NCI-H748 (cell line): Measurements from ENCODE around the gene NDUFV2.

Experiments
- DNase-seq: peaks from one replicate; lab custom pipeline; 2025; ENCODE audit not compliant: unreplicated experiment; lab: John Stamatoyannopoulos, UW

The NDUFV2 gene

DNA sequence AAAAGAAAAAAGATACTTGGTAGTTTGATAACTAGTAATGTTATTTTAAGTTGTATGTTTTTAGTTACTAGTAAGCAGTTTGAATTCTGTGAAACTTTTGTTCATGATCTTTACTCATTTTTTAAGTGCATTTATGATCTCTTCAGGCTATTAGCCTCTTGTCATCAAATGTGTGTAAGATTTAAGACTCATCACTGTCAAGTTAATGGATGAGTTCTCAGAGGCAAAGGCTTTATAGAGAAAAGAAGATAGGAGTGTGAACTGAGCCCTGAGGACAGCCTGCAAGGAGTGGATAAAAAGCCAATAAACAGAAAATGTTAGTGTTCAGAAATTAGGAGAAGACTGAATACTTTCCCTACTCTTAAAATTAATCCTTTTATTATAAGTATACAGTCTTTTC lies 13.5 kb downstream of the NDUFV2 start:
- no peak for DNase-seq

DNA sequence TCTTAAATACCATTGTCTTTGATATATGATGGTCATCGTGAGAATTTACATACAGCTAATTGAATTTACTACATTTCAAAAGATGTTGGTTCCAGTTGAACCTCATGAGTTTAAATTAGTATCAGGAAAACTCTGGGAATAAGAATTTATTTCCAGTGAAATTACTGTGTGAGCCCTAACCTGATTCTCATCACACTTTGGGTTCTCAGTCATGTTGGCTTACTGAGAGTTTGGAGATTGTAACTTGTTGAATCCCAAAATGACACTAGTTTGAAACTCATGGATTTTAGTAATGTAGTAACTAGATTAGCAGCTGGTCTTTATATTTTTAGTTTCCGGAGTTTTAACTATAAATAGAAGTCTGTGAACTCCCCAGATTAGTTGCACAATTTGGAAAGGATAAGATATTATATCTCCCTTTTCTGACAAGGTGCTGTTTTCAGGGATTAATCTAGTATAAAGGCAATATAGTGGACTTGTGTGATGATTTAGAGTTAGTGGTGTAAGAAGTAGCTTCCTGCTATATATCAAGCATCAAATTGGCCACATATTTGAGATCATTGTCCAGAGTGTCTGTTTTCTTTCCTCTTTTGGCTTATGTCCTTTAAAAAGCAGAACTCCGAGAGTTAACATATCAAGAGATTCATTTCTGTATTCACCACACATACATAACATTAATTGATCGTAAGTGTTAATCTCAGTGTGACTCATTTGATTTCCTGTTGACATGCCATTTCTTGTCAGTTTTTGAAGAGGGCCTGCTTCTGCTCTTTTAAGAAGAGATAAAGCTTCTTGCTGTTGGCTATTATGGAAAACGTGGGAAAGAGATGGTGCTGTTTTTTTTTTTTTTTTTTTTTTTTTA lies 15.7 kb downstream of the NDUFV2 start:
- no peak for DNase-seq

DNA sequence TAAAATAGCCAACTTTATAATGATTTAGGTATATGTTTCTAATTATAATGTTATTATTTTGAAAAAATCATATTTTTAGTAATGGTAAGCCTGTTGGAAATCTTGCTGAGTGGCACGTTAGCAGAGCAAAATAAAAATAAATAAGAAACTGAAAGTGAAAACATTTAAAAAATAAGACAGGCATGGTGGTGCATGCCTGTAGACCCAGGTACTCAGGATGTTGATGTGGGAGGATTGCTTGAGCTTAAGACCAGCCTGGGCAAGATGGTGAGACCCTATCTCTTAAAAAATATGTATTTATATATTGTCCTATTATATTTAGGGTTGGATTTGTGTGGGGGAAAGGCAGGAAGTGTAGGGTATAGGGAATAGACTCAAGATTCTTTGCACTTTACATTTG lies 18.3 kb downstream of the NDUFV2 start:
- DNase-seq = no peak

DNA sequence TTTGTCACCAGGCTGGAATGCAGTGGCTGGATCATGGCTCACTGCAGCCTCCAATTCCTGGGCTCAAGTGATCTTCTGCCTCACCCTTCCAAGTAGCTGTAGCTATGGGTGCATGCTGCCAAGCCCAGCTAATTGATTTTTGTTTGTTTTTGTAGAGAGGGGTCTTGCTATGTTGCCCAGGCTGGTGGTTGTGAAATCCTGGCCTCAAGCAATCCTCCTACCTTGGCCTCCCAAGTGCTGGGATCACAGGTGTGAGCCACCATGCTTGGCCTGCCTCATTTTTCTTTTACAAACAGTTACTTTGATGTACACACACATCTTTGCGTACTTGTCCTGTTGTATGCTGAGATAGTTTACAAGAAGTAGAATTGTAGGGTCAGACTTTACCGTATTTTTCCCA lies 21.0 kb downstream of the NDUFV2 start:
- DNase-seq = no peak

DNA sequence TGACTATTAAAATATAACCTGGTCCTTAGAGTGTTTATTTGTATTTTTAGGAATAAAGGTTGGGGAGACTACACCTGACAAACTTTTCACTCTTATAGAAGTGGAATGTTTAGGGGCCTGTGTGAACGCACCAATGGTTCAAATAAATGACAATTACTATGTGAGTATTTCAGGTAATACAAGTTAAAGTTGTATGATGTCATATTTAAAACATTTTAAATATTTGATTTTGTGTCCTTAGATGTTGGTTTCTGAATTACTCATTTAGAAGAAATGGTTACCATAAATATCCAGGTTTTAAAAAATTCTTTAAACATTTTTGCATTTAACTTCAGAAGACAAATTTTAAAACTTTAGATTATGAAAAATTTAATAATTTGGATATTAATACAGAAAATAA lies 22.3 kb downstream of the NDUFV2 start:
- DNase-seq = no peak

DNA sequence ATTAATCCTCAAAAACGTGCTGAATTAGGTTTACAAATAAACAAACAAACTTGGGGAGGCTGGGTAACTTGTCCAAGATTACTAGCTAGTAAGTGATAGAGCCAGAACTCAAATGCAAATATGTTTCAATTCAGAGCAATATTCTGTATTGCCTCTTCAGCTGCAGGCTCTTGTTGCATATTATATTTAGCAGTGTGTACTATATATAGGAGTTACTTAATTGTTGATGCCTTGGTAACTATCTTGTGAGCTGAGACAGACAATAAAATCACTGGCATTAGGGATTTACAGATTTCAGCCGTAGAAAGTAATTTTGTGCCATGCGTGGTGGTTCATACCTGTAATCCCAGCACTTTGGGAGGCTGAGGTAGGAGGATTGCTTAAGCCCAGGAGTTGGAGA lies 23.8 kb downstream of the NDUFV2 start:
- no peak for DNase-seq

DNA sequence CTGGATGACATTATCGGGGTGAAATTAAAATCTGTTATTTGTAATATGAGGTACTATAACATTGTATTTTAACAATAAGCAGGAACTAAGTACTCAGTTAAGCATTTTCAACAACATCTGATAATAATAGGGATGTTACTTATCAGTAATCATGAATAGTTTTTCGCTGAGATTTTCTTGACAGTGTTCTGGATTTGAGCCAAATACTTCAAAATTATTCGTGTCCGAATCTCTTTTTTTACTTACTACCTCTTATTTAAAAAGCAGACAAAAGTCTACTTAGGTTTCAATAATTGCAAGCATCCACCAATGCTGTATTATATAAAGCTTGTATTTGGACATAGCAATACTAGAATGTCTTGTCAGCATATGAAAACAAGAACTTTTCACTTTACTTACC lies 27.7 kb downstream of the NDUFV2 start:
- DNase-seq = no peak

DNA sequence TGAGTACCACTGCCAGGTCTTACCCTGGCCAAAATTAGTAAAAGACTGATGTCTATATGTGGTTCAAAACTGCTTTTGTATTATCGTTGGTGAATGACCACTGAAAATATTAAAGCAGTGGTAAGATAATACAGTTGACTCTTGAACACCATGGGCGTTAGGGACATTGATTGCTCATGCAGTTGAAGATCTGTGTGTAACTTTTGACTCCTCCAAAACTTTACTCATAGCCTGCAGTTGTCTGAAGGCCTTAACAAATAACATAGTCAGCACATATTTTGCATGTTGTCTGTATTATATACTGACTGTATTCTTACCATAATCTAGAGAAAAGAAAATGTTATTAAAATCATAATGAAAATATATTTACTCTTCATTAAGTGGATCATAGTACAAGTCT lies 28.3 kb downstream of the NDUFV2 start:
- no peak for DNase-seq

DNA sequence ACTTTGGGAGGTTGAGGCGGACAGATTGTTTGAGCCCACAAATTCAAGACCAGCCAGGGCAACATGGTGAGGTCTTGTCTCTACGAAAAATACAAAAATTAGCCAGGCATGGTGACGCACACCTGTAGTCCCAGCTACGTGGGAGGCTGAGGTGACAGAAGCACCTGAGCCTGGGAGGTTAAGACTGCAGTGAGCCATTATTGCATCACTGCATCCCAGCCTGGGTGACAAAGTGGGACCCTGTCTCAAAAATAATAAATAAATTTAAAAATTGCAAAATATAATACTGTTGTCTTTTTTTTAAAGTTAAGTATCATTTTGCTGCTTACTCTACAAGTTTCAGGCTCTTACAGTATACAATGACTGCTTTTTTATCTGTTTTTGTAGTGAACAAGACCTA lies 30.1 kb downstream of the NDUFV2 start:
- no peak for DNase-seq

DNA sequence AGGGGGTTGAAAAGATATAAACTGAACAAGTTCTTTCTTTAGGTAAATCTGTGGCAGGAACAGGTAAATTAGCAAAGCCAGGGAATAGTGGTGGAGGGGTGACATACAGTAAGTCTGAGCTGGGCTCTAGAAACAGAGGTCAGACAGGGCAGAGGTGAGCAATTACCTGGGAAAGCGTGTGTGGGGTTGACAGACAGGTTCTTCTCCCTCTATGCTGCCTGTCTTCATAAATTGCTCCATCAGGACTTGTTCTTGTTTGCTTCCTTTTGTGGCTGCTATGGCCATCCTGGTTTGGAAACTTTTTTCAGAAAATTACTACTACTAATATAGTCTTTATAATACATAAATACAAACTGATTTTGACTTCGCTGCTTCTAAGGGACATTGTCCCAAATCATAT lies 30.7 kb downstream of the NDUFV2 start:
- no peak for DNase-seq

DNA sequence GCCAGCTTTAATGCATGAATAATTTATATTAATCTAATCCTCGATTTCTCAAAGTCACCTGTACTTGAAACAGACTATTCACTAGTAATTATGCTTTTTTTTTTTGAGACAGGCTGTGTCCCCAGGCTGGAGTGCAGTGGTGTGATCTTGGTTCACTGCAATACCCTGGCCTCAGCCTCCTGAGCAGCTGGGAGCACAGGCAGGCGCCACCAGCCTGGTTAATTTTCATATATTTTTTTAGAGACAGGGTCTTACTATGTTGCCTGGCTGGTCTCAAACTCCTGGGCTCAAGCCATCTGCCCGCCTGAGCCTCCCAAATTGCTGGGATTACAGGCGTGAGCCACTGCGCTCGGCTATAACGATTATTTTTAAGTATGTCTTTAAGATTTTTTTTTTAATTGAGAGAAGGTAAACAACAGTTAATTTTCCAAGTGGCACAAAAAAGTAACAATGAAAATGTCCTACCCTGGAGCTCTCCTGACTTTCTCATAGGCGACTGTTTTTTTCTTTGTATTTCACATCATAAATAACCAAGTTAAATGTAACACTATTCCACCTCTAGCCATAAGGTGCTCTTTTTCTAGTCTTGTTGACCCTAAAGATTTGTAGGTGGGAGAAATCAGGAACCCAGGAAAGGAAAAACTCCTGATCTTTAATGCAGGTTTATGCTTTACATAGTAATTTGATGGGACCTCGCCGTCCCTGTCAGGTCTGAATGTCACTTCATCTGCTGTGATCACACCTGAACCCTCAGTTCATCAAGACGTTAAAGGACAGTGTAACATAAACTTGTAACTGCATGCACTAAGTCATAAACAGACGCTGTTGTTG lies 32.8 kb downstream of the NDUFV2 start:
- DNase-seq = peak; percentile 31

DNA sequence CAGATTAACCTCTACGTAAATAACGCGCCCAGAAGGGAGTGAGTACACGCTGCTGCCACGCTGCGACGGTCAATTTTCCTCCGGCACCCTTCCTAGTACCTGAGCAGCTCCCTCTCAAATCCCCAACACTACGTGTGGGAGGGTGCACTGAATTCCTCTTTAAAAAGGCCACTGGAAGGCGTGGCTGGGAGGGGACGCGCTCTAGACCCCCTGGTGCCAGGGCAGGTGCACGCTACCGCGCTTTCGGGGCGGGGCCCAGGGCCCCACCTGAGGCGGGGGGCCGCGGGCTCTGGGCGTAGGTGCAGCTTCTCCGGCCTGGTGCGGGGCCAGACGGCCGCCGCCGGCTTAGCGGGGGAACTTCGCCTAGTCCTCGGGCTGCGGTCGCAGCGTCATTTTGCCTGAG lies 33.4 kb downstream of the NDUFV2 start:
- peak; percentile 94 for DNase-seq

DNA sequence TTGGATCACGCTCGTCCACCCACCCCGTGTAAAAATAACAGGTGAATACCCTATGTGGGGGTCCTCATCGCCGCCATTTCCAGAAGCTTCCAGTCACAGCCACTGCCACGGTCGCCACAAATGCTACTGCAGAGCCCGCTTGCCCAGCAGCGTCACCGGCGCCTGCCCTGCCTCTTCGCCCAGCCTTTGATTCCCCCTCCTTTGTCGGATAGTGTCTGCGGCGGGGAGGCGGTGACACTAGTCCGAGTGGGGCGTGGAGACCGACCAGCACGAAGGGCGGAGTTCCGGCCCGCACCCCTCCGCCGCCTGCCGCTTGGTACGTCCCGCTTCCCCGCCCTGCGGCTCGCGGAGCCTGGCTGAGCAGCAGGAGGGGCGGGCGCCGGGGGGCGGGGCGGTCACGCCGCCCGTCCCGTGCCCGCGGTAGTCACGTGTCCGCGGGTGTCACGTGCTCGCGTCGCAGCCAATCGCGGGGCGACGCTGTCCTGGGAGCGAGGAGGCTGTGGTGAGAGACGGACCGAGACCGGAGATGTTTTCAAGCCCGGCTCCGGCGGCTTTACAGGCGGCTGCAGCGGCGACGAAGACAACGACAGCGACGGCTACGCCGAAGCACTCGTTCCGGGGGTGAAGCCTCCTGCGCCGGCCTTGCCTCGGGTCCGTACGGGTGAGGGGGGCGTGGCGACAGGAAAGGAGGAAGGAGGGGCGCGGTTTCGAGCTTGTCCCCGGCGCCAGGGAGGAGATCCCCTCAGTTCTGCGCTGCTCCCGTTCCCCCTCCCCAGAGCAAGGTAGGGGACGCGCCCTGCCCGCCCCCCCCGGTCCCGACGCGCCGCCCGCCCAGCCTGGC lies 34.0 kb downstream of the NDUFV2 start, which contains the start of gene ANKRD12:
ANKRD12 (plus strand) TSS at position 467 of the 841 bp plus-strand sequence. CDS start 45,652 bp downstream, outside the sequence.
- DNase-seq = peak; percentile 99

DNA sequence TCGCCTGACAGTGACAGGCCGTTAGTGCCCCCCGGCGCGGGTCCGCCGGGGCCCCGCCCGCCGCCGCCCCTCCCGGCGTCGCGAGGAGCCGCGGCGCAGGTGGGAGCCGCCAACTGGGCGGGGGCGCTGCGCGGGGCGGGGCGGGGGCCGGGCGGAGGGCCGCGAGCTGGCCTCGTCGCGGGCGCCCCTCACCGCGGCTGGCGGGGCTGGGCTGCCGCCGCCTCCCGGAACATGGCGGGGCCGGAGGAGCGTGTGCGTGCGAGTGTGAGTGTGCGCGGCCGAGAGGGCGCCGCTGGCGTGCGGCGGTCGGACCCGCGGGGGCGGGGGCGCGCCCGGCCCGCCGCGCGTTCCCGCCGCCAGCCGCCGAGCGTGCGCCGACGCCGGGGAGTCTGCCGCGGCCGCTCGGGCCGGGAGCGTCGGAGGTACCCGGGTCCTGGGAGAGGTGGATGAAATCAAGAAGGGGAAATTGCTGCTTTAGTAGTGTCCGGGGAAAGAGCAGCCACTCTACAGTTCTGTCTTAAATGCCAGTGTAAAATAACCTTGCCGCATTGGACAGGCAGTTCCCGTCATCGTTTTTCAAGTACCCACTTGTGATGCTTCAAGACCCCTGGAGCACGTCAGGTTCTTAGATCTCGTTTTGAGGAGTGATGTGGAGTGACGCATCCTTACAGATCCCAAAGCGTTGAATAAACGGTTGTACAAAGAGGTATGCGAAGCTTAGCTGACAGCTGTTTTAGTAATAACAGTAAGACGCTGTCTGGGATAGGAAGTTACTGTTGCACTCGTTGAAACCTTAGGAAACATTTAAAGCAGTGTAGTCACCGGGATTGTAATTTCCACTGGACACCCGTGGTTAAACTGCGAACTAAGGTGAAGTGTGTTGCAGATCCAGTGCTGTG lies 34.9 kb downstream of the NDUFV2 start:
- DNase-seq = peak; percentile 87

DNA sequence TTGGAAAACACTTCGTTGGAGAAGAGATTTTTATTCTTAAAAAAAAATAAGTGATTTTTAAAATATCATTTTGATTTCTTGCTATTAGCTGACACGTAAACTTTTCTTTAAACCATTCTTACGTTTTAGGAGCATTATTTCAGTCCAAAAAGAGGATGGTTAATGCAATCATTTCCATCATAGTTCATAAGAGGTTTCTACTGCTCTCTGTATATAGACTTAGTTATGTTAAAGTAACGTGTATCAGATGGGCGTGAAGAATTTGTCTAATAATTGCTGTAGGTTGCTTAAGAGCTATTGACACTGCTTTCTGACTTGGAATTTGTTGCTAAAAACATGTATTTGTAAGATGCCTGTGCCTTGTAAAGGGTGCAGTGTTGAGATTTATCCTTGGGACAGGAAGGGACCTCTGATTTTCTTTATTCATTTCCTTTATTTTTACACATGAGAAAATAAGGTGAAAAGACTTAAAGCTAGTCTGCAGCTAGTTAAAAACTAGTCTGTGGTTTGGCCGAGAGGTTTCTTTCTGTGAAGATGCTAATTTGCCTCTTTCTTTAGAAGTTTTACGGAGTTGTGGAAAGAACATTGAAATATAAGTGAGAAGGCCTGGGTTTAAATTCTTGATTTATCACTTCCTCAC lies 37.0 kb downstream of the NDUFV2 start:
- no peak for DNase-seq

DNA sequence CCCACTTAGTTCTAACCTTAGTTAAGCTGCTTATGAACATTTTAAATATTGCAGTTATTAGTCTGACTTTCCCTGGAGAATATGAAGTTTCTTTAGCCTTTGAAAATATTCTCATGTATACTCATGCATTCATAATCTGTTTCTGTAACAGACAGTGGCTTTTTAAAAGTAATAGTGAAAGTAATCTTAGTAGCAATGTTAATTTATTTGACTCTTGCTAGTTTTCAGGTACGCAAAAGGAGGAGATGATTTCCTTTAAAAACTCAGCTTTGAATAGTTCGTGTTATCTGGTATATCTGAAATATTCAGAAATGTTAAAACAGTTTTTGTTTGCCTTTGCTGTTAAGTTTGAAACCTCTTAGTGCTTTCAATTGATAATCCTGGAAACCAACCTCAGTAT lies 37.9 kb downstream of the NDUFV2 start:
- DNase-seq = no peak

DNA sequence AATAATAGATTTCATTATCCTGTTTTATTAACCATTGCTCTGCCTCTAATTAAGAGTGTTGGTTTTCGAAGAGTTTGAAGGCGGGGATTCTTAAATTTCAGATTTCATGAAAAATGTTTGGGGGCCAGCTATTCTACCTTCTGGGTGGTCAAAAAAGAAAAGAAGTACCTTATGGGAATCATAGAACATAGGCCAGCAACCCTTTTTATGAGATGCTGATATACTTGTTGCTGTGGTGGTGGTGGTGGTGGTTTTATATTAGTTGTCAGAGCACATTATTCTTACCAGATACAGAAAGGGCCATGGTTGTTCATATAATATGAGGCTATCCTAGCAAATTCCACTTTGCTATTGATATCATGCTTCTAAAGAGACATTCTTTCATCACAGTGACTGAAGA lies 38.5 kb downstream of the NDUFV2 start:
- no peak for DNase-seq

DNA sequence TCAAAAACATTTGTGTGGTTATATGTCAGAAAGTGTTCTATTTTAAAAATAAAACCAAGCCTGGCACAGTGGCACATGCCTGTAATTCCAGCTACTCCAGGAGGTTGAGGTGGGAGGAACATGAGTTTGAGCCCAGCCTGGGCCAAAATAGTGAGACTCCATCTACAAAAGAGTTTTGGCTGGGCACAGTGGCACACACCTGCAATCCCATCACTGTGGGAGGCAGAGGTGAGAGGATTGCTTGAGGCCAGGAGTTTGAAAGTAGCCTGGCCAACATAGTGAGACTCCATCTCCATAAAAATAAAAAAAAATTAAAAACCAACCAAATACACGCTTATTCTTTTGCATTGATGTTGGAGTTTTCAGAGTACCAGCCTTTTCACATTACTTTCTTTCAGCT lies 43.7 kb downstream of the NDUFV2 start:
- DNase-seq = no peak

DNA sequence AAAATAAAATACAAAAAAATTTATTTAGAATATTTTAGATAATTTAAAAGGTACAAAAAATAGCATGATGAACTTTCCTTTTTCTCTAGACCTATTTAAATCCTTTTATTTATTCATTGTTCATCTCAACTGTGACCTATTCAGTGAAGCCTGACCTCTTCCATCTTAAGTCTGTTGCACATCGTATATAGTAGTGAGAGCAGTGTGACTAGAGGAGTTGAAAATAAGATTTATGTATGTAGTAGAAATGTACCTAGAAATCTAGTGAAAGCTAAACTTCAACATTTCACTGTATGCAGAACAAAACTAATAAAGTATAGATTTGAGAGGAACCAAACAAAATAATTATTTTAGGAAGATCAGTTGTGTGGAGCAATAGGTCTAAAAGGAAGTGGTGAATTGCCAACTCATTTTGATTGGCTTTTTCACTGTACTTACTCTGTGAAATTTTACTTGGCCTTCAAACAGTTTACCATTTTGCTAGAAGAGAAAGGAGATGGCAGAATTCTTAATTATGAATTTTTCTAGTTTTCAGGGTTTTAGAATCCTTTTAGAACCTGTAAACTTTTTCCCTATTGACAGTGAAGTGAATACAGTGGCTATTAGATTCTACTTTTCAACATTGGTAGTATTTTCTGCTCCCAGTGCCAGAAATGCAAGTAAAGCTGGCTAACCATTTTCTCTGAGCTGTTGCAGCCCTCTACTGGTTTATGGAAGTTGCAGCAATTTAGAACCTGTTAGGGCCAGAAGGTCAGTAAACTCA lies 45.1 kb downstream of the NDUFV2 start:
- peak; percentile 41 for DNase-seq
